Body of pancreas (tissue), 4 donors: ENCODE measurements around the gene ARMC6. TPM values are rescaled to one million over a fixed set of nuclear protein-coding genes. Genes with fewer than 3 reads are reported as not detected.
A peak's percentile ranks its signal among the peaks of the same experiment; 100 is the strongest.

Source experiments
- ATAC-seq: fragments of 150-250 bp; one replicate; pipeline ENCODE4 v1.9.1; 2016
- DNase-seq, 4 donors: peaks; one replicate each; pipeline ENCODE4 v3.0.0-alpha.2; 2019
- H3K27ac ChIP-seq, 4 donors: fragments of 200-600 bp; sonication (generic); 1 replicate in 3 of 4; 2 replicates in 1 of 4; pipeline versions ENCODE4 v1.5.1 to v1.6.1; 2016 to 2019; ENCODE audit warnings: mild to moderate bottlenecking in 1 of 4, mixed read lengths in 1 of 4, moderate library complexity in 1 of 4
- H3K27me3 ChIP-seq, 2 donors: fragments of 200-600 bp; sonication (generic); one replicate each; pipeline ENCODE4 v1.6.0; 2016; ENCODE audit warnings: mild to moderate bottlenecking in 1 of 2
- H3K36me3 ChIP-seq, 2 donors: fragments of 200-600 bp; sonication (generic); replicated peaks in 1 of 2; 2 replicates each; pipeline ENCODE4 v1.5.1; 2016; ENCODE audit warnings: low read depth in 2 of 2; ENCODE audit not compliant: insufficient read depth in 1 of 2
- H3K4me1 ChIP-seq: fragments of 200-600 bp; sonication (generic); one replicate; pipeline ENCODE4 v1.6.0; 2016
- H3K4me3 ChIP-seq, 2 donors: fragments of 200-600 bp; sonication (generic); 1 replicate in 1 of 2; 2 replicates in 1 of 2; pipeline ENCODE4 v1.5.1; 2016 to 2019
- H3K9me3 ChIP-seq, 3 donors: fragments of 200-600 bp; sonication (generic); 1 replicate in 2 of 3; 2 replicates in 1 of 3; pipeline ENCODE4 v1.5.1; 2016
- CTCF ChIP-seq, 7 experiments: fragments of 450-650 bp in 4 of 7; fragments of 200-600 bp in 3 of 7; sonication (generic) in 3 of 7; IDR thresholded peaks; one replicate each; pipeline ENCODE4 v1.5.1; 2016 to 2019; ENCODE audit warnings: antibody characterized with exemption in 7 of 7
- POLR2A ChIP-seq, 3 donors: fragments of 450-650 bp; IDR thresholded peaks; one replicate each; pipeline ENCODE4 v1.6.1; 2016; ENCODE audit warnings: antibody characterized with exemption in 3 of 3, mild to moderate bottlenecking in 2 of 3
- WGBS, 2 donors: methylation state at CpG; one replicate each; pipeline ENCODE4 v1.1.5; 2017; 5-methylcytosine and 5-hydroxymethylcytosine counted together
- intact Hi-C: fragments of 100-400 bp; cut with DNase I; formaldehyde crosslinking; loops from one replicate; pipeline ENCODE4 v1.15.1; 2023
- total RNA-seq, 2 donors: library from RNA; depleted of rRNA; stranded (reverse); fragments of >200 nt; gene quantifications; one replicate each; pipeline ENCODE4 v1.1.0, GENCODE V29; 2016

The ARMC6 gene
- total RNA-seq = 10 to 100 TPM; 15.6 to 27.7 TPM

GRCh38 chr19:19033426-19034203 is at the start of gene ARMC6, which contains the start of gene SUGP2:
TSS of gene ARMC6 (plus strand) at chr19:19033603. CDS start at chr19:19034210, 607 bp downstream.
TSS of gene SUGP2 (minus strand) at chr19:19033517. CDS start at chr19:19031071, 2,446 bp downstream.
- Histone ChIP-seq H3K27ac (peak within 1 kb of the TSS; percentile 82 to 94 (median 90)), H3K36me3 (no peaks in the 10 kb centered on the region), H3K27me3 (no peaks in the 10 kb centered on the region), H3K4me1 (peaks cover 30% of the 10 kb centered on the region), H3K4me3 (peak within 1 kb of the TSS; percentile 67 to 68), H3K9me3 (no peaks in the 10 kb centered on the region)
- DNase-seq = peak; percentile 83 to 87 (median 87)
- peak; percentile 90 for ATAC-seq
- WGBS, 2 donors = 0% methylated on average over 15 to 90 of the region's 94 CpGs
- intact Hi-C loops = no loop called here
- TF ChIP-seq POLR2A (IDR thresholded peaks at IDR 0.05) = peak; percentile 17 to 57 (median 57)
- peak in 4 of 7 experiments; percentile 27 to 51 (median 29) for TF ChIP-seq CTCF (IDR thresholded peaks at IDR 0.05)

DNA sequence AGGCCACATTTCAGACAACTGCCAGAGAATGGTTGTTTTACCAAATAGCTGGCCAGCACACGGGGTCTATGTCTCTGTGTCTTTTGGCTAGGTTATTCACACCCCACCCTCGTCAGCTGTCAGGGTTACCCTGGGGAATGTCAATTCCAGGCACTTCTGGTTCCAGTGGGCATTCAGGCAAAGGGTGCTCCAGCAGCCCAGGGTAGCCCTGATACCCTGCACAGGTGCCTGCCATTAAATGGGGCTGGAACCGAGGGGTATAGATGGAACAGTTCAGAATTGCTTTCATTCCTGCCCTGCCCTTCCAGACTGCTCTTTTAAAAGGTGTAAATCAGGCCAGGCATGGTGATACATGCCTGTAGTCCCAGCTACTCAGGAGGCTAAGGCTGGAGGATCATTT is 49.2 kb upstream of the ARMC6 start:
- DNase-seq (no peak), ATAC-seq (no peak)
- WGBS, 2 donors = 41 to 52% methylated on average over 3 of the region's 3 CpGs
- H3K36me3 ChIP-seq = no peaks in the 10 kb centered on the region
- TF ChIP-seq CTCF (IDR thresholded peaks at IDR 0.05) (no peak), POLR2A (IDR thresholded peaks at IDR 0.05) (no peak)
- no peaks in the 10 kb centered on the region for H3K27me3 ChIP-seq
- H3K4me1 ChIP-seq = no peaks in the 10 kb centered on the region
- H3K4me3 ChIP-seq = no peak overlapping the region
- H3K27ac ChIP-seq = no peak overlapping the region
- no peaks in the 10 kb centered on the region for H3K9me3 ChIP-seq
- intact Hi-C loops = no loop called here

DNA sequence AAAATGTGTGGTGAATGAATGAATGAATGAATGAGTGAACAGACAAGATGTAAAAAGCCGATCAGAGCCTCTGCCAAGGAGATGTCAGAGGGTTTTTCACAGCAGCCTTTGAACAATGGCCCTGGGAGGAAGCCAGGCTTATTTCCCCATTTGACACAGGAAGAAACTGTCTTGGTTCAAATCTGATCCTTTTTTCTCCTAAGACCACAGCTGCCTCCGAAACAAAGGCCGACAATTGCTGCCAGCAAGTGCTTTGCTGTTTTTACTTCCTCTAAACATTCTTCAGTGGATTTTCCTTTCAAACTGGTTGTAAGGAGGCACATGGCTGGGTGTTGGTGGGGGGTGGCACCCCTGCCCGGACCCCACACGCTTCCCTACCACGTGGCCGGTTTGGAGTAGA is 48.1 kb upstream of the ARMC6 start:
- Histone ChIP-seq H3K27me3 (no peaks in the 10 kb centered on the region), H3K4me3 (no peak overlapping the region), H3K9me3 (no peaks in the 10 kb centered on the region), H3K4me1 (no peaks in the 10 kb centered on the region), H3K27ac (peak overlapping the region in 1 of 4 donors; percentile 13), H3K36me3 (no peaks in the 10 kb centered on the region)
- WGBS, 2 donors = 57 to 66% methylated on average over 7 of the region's 7 CpGs
- ATAC-seq = no peak
- DNase-seq = peak in 1 of 4 donors; percentile 31
- TF ChIP-seq CTCF (IDR thresholded peaks at IDR 0.05) (no peak), POLR2A (IDR thresholded peaks at IDR 0.05) (no peak)
- intact Hi-C loops = no loop called here

DNA sequence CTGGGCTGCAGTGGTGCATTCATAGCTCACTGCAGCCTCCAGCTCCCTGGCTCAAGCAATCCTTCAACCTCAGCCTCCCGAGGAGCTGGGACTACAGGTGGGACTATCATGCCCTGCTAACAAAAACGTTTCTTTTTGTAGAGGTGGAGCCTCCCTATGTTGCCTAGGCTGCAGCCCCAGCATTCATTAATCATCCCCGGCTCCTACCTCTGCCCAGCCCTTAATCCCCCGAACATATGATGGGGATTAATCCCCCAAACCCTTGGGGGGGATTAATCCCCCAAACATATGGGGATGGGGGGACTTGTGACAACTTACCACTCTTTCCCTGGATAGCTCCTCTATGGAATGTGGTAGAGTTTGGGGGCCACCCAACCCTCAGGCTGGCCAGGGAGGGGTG is 45.9 kb upstream of the ARMC6 start:
- H3K27ac ChIP-seq = no peak overlapping the region

More for the DNA sequence above, 45.9 kb upstream of the ARMC6 start:
- ATAC-seq (no peak), DNase-seq (no peak)
- Histone ChIP-seq H3K27me3 (no peaks in the 10 kb centered on the region), H3K9me3 (no peaks in the 10 kb centered on the region), H3K4me3 (no peak overlapping the region), H3K36me3 (no peaks in the 10 kb centered on the region), H3K4me1 (no peaks in the 10 kb centered on the region)
- intact Hi-C loops = no loop called here
- TF ChIP-seq POLR2A (IDR thresholded peaks at IDR 0.05) (no peak), CTCF (IDR thresholded peaks at IDR 0.05) (no peak)
- WGBS, 2 donors = 40 to 60% methylated on average over 2 to 4 of the region's 4 CpGs
